IMR-90 (cell line): ENCODE measurements around the gene CACNA2D3.

Experiments
- BHLHE40 ChIP-seq: fragments of 150-350 bp; IDR thresholded peaks from 2 replicates; pipeline ENCODE4 v1.6.1; 2016; ENCODE audit warnings: mild to moderate bottlenecking, low read depth, low read length
- CEBPB ChIP-seq: IDR thresholded peaks from 2 replicates; pipeline ENCODE4 v1.6.1; 2012; ENCODE audit warnings: low read depth, low read length, improper control_type of control experiment
- CTCF ChIP-seq: conservative IDR thresholded peaks from 2 replicates; pipeline ENCODE4 v1.5.1; 2012; ENCODE audit warnings: mild to moderate bottlenecking, low read depth, low read length, improper control_type of control experiment
- MAFK ChIP-seq: IDR thresholded peaks from 2 replicates; pipeline ENCODE4 v1.6.1; 2012; ENCODE audit warnings: low read depth, low read length, improper control_type of control experiment
- NFE2L2 ChIP-seq: fragments of 150-350 bp; IDR thresholded peaks from 2 replicates; pipeline ENCODE4 v1.6.1; 2016; ENCODE audit warnings: low read depth, mild to moderate bottlenecking, low read length
- POLR2A ChIP-seq: IDR thresholded peaks from 2 replicates; pipeline ENCODE4 v1.6.1; 2012; ENCODE audit warnings: mild to moderate bottlenecking, low read depth, low read length
- RCOR1 ChIP-seq: IDR thresholded peaks from 2 replicates; pipeline ENCODE4 v1.6.1; 2012; ENCODE audit warnings: mild to moderate bottlenecking, low read length, improper control_type of control experiment; ENCODE audit not compliant: insufficient replicate concordance
- SMC3 ChIP-seq: fragments of 150-350 bp; IDR thresholded peaks from 2 replicates; pipeline ENCODE4 v1.6.1; 2016; ENCODE audit warnings: low read depth, mild to moderate bottlenecking, antibody characterized with exemption, low read length, moderate library complexity

DNA sequence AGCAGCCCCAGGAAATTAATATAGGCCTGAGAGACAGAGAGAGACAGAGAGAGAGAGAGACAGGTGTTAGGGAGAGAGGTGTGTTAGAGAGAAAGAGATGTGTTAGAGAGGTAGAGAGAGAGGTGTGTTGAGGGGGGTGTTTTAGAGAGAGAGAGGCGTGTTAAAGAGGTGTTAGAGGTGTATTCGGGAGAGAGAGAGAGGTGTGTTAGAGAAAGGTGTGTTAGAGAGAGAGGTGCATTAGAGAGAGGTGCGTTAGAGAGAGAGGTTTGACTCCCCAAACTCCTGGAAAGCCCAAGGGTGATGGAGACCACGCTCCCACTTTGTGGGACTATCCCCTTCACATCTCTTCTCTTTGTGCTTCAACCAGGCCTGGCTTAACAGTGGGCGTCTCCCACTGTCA lies 95.5 kb downstream of the CACNA2D3 start:
- TF ChIP-seq CTCF (no peak), SMC3 (no peak), NFE2L2 (no peak), BHLHE40 (no peak), RCOR1 (no peak), POLR2A (no peak), CEBPB (no peak), MAFK (no peak)
